Measurements from ENCODE around the gene ABTB2. TPM values are rescaled to one million over a fixed set of nuclear protein-coding genes. Genes with fewer than 3 reads are reported as not detected.

Gene ABTB2
- total RNA-seq, 1 experiment from 2014 or later = 3.1 TPM

DNA sequence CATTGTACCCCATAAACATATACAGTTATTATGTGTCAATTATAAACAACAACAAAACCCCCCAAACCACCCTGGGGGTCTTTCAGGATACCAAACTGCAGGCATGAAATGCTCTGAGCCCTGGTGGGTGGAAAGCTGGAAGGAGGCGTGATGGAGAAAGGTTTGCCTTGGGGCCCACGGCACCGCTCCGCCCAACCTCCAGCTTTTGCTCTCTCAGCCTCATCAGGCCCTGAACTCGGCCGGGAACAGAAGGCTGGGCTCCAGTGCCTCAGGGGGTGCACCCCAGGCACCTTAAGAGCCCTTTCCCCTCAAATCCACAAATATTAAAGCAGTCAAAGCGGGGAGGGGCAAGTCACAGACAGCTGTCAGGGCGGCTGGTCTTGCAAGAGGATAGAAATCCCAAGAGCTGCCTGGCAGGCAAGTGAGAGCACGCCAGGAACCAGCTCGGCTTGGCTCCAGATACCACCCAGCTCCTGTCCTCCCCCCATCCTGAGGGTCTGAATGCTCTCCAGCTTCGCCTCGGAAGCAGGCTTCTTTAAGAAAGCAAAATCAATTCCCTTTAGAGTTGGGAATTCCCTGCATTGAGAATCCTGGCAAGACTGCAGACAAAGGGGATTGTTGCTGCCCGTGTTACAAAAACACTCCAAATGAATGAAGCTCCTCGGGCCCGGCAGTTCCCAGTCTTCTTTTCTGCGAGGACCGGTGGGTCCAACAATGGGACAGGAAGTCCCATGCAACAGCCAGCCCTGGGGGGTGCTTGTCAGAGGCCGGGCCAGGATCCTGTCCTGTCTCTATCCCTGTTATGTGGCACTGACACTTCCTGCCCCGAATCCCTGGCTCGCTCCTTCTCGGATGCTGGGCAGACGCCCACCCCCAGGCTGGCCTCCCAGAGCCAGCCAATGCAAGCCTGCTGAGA, 171.6 kb downstream of the ABTB2 start:
- CTCF ChIA-PET = interaction anchor here (0.6 to 2.8 kb wide), 6 partner anchors 12 to 307 kb away, joined by 3 to 15 read pairs (median 4); no protein-coding TSS in a partner anchor
- no peaks in the 10 kb centered on the region for H3K9me3 Mint-ChIP-seq (ENCODE audit: unreplicated experiment)

DNA sequence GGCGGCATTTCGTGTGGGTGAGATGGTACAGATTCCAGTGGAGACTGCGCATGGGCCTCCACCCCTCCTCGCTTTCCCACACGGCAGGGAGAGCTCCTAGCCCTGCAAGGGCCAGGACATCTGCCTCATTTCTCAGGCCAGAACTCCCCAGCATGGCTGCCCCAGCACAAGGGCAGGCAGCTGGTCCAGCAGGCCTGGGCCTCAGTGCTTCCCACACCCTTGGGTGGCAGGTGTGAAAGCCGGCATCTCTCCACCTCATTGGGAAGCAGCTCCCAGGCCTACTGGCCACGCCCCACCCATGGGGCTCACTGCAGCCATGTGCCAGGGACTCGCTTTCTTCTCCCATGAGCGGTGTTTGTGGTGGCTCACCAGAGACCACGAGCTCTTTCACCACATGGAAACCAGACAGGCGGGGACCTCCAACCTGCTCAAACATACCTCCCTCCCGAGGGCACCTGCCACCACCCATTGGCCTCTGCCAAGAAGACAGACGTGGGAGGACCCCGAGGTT, 173.2 kb downstream of the ABTB2 start:
- DNase-seq (ENCODE audit: unreplicated experiment) = no peak
- TF ChIP-seq, protein P1, sequence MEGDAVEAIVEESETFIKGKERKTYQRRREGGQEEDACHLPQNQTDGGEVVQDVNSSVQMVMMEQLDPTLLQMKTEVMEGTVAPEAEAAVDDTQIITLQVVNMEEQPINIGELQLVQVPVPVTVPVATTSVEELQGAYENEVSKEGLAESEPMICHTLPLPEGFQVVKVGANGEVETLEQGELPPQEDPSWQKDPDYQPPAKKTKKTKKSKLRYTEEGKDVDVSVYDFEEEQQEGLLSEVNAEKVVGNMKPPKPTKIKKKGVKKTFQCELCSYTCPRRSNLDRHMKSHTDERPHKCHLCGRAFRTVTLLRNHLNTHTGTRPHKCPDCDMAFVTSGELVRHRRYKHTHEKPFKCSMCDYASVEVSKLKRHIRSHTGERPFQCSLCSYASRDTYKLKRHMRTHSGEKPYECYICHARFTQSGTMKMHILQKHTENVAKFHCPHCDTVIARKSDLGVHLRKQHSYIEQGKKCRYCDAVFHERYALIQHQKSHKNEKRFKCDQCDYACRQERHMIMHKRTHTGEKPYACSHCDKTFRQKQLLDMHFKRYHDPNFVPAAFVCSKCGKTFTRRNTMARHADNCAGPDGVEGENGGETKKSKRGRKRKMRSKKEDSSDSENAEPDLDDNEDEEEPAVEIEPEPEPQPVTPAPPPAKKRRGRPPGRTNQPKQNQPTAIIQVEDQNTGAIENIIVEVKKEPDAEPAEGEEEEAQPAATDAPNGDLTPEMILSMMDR (IDR thresholded peaks at IDR 0.05; ENCODE audit: unreplicated experiment) = no peak
- intact Hi-C loops (cut with micrococcal nuclease) = no loop called here
- H3K36me3 Mint-ChIP-seq (ENCODE audit: insufficient read depth, unreplicated experiment) = no peaks in the 10 kb centered on the region
- no peak overlapping the region for H3K4me3 Mint-ChIP-seq (ENCODE audit: unreplicated experiment)
- no peaks in the 10 kb centered on the region for H3K27me3 Mint-ChIP-seq (ENCODE audit: insufficient read depth, unreplicated experiment)
- no peaks in the 10 kb centered on the region for H3K4me1 Mint-ChIP-seq (ENCODE audit: insufficient read depth, unreplicated experiment)
- ChIA-PET CTCF (interaction anchor here (0.6 to 2.8 kb wide), 6 partner anchors 10 to 283 kb away, joined by 3 to 15 read pairs (median 3); partner anchors contain the start of gene ABTB2), POLR2A (no interaction called here)
- H3K27ac Mint-ChIP-seq (ENCODE audit: low read depth, unreplicated experiment) = no peak overlapping the region
- BruUV-seq (replicated peaks) = no TSS peak
- H3K9me3 Mint-ChIP-seq (ENCODE audit: unreplicated experiment) = no peaks in the 10 kb centered on the region

More for the DNA sequence above, 171.6 kb downstream of the ABTB2 start:
- no peak for DNase-seq (ENCODE audit: unreplicated experiment)
- intact Hi-C loops (cut with micrococcal nuclease) = no loop called here
- no peaks in the 10 kb centered on the region for H3K4me1 Mint-ChIP-seq (ENCODE audit: insufficient read depth, unreplicated experiment)
- no peak overlapping the region for H3K4me3 Mint-ChIP-seq (ENCODE audit: unreplicated experiment)
- H3K27ac Mint-ChIP-seq (ENCODE audit: low read depth, unreplicated experiment) = no peak overlapping the region
- no peaks in the 10 kb centered on the region for H3K36me3 Mint-ChIP-seq (ENCODE audit: insufficient read depth, unreplicated experiment)
- H3K27me3 Mint-ChIP-seq (ENCODE audit: insufficient read depth, unreplicated experiment) = no peaks in the 10 kb centered on the region
- POLR2A ChIA-PET = interaction anchor here (0.8 kb wide), 1 partner anchor 175 kb away, joined by 3 read pairs; no protein-coding TSS in a partner anchor
- TF ChIP-seq, protein P1 (IDR thresholded peaks at IDR 0.05; ENCODE audit: unreplicated experiment) = no peak
- no TSS peak for BruUV-seq (replicated peaks)

DNA sequence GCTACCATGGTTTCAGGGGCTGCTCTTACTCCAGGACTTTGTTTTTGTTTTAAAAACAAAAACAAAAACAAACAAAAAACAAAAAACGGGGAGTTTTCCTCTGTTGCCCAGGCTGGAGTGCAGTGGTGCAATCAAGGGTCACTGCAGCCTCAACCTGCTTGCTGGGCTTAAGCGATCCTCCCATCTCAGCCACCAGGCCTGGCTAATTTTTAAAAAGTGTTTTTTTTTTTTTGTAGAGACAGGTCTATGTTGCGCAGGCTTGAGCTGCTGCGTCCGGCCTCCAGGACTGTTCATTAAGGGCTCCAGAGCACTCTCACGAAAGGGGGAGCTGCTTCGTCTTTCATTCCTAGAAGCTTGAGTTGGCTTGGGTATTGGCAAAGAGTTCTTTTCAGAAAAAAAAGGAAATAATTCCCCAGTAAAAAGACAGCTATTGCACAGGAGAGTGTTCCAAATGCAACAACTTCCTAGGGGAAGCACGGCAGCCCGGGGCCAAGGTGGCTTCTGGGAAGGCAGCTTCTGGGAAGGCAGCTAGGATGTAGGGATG, 173.9 kb downstream of the ABTB2 start:
- DNase-seq (ENCODE audit: unreplicated experiment) = no peak
- Mint-ChIP-seq H3K36me3 (ENCODE audit: insufficient read depth, unreplicated experiment) (no peaks in the 10 kb centered on the region), H3K27ac (ENCODE audit: low read depth, unreplicated experiment) (no peak overlapping the region), H3K4me3 (ENCODE audit: unreplicated experiment) (no peak overlapping the region), H3K27me3 (ENCODE audit: insufficient read depth, unreplicated experiment) (no peaks in the 10 kb centered on the region), H3K9me3 (ENCODE audit: unreplicated experiment) (no peaks in the 10 kb centered on the region), H3K4me1 (ENCODE audit: insufficient read depth, unreplicated experiment) (no peaks in the 10 kb centered on the region)
- POLR2A ChIA-PET = no interaction called here
- CTCF ChIA-PET = interaction anchor here (0.9 to 2.8 kb wide), 6 partner anchors 9 to 284 kb away, joined by 3 to 15 read pairs (median 4); partner anchors contain the start of gene ABTB2
- TF ChIP-seq, protein P1 (IDR thresholded peaks at IDR 0.05; ENCODE audit: unreplicated experiment) = no peak
- BruUV-seq (replicated peaks) = no TSS peak
- intact Hi-C loops (cut with micrococcal nuclease) = no loop called here

Measured in MCF 10A (cell line).